Kasumi-1 (cell line): Measurements from ENCODE around the gene CPO.

Experiments
- DNase-seq, 2 experiments: peaks; one replicate each; lab custom pipeline; 2025; lab: John Stamatoyannopoulos, UW

CPO gene

GRCh38 chr2:207015901-207016300 is 76.6 kb downstream of the CPO start:
- no peak for DNase-seq
